GM18861 (cell line): Measurements from ENCODE around the gene SLC25A19.
"Not testable (repeated sequence)": the region's sequence is repeated elsewhere in the genome, so short reads cannot be mapped to it uniquely, and the experiment has no call there.

Experiments used
- ATAC-seq: cut with Tn5 transposase; IDR thresholded peaks from one replicate; pipeline ENCODE4 v1.9.1; 2021; ENCODE audit not compliant: unreplicated experiment

SLC25A19 gene

DNA sequence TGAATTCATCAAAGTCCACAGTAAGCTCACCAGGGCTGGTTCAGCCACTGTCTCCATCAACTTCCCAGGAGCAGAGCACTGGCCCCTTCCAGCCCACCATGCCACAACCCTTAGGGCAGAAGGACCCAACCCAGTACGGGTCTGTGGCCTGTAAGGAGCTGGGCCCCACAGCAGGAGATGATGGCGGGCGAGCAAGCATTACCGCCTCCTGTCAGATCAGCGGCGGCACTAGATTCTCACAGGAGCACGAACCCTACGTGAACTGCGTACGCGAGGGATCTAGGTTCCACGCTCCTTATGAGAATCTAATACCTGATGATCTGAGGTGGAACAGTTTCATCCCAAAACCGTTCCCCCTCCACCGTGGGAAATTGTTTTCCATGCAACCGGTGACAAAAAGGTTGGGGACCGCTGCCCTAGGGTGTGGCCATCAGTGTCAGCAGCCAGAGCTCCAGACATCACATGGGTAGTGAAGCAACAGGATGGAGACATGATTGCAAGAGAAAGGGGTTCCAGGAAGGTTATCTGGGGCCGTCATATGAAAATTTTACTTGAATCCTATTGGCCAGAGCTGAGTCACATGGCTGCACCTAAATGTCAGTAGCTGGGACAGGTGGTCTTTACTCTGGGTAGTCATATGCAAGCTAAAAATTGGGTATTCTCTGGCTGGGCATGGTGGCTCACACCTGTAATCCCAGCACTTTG is 12.4 kb upstream of the SLC25A19 start:
- ATAC-seq = no peak

DNA sequence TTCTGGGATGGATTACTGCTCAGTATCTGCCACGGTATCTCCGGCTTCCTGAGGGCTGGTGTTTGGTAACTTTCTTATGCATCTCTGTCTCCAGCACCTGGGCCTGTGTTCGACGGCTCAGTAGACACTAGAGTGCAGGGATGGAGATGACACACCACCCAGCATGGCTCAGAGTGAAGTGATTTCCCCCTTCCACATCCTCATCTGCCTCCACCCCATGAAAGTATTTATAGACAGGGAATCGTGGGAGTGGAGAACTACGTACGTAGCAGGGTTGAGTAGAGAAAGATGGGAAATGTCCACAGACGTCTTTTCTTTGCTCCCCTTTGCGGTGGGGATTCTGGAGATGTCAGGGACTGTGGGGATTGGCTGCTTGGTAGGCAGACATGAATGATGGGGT is 11.8 kb upstream of the SLC25A19 start:
- ATAC-seq = no peak

DNA sequence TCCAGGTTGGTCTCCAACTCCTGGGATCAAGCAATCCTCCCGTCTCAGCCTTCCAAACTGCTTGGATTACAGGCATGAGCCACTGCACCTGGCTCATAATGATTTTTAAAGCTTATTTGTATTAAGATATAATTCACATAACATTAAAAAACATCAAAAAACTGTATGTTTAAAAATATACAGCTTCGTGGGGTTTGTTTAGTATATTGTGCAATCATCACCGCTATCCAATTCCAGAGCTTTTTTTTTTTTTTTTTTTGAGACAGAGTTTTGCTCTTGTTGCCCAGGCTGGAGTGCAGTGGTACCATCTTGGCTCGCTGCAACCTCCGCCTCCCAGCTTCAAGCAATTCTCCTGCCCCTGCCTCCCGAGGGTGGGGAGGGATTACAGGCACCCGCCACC is 11.0 kb upstream of the SLC25A19 start:
- no peak for ATAC-seq

DNA sequence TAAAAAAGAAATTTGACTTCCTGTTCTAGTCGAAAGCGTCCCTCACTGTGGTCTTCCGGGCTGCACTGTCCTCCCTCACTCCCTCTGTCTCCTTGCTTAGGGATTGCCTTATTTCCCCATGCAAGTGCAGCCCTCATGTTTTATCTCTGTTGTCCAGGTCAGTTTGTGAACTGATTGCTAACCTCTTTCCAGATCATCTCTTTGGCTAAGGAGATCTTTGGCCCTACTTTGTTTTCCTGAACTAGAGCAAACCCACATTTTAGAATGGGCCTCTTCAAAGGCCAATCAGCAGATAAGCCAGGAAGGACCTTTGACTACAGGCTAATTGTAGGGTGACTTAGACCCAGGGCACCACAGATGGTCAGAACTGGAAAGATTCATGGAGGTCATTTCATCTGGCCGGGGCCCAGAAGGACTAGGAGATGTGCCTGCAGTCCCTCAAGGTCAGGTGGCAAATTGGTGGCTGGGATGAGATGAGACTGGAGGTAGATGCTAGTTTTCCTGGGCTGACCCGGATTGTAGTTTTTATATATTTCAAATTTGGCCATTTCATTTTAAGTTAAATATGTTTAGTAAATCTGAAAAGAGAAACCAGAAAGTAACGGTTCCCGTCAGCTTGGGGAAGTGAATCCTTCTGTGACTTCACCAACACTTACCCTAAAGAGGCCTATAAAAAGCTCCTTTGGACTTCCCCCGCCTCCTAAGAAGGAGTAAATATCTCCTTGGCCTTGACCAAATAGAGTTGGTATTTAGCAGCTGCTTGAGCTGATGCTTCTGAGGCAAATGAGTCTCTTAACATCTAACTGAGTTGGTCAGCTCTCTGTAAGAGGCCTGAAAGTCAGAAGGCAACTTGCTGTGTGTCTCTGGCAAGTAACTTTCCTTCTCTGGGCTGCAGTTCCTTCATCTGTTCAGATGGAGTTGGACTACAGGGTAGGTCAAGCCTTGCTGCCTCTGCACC is 6.2 kb upstream of the SLC25A19 start:
- ATAC-seq = peak; percentile 65

DNA sequence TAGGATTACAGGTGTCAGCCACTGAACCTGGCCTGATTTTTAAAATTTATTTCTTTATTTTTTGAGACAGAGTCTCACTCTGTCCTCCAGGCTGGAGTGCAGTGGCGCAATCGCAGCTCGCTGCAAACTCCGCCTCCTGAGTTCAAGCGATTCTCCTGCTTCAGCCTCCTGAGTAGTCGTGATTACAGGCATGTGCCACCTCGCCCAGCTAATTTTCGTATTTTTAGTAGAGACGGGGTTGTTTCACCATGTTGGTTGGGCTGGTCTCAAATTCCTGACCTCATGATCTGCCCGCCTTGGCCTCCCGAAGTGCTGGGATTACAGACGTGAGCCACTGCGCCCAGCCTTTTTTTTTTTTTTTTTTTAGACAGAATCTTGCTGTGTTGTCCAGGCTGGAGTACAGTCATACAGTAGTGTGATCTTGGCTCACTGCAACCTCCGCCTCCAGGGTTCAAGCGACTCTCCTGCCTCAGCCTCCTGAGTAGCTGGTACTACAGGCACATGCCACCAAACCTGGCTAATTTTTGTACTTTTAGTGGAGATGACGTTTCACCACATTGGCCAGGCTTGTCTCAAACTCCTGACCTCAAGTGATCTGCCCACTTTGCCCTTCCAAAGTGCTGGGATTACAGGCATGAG is 3.7 kb upstream of the SLC25A19 start:
- not testable (repeated sequence) for ATAC-seq

DNA sequence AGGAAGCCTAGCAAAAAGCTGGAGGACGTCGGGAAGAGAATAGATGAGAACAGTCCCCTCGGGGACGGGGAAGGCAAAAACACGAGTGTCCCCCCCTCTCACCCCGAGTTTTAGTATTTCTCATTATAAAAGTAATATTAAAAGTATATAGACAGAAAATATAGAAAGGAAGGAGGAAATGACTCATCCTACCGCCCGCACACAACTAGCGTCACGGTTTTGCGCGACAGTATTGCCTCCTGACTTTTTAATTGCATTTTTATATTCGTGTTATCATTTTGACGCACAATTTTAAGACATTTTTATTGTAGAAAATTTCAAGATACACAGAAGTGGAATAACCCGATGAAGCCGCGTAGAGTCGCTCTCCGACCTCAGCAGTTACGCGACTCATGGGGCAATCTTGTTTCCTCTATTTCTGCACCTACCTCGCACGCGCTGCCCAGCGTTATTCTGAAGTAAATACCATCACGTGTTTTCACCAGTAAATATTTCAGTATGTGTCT is 652 bp upstream of the SLC25A19 start:
- ATAC-seq = no peak

DNA sequence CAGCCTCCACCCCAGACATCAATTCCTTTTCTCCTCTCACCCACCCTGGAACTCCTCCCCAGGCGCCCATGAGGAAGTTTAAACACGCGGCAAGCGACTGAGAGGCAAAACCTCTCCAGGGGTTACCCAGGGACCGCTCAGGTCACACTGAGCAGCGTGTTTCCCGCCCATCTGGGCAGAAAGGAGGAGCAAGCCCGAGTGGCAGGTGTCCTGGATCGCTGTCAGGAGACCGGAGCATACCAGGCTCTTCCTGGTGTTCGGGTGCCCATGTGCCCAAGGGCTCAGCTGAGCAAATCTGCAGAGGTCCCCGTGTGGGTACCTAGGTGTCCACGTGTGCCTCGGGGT is 491 bp downstream of the SLC25A19 start:
- ATAC-seq = no peak

DNA sequence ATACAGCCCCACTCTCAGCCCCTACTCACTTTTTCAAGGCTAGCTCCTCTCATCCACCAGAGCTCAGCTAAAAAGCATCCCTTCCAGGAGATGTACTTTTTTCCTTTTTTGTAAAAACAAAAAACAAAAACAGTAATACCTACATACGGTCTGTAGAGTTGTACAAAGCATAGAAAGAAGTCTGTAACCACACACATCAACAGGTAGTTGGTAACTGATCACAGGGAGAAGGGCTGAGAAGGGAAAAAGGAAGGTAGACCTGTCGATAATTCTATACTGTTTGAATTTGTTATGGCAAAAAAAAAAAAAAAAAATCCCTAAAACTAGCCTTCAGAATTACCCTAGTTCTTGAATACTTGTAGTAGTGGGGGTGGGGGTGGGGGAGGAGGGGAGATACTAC is 874 bp downstream of the SLC25A19 start:
- no peak for ATAC-seq

DNA sequence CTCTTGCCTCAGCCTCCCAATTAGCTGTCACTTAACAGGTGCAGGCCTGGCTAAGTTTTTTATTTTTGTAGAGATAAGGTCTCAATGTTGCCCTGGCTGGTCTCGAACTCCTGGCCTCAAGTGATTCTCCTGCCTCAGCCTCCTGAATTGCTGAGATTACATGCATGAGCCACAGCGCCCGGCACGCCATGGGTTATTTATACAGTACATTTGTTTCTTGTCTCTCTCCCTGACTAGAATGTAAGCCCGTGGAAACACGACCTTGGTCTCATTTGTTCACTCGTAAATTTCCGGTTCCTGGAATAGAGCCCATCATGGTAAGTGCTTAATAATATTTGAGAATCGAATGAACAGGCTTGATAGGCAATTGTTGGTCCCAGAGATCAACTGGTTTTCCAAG is 2.0 kb downstream of the SLC25A19 start:
- ATAC-seq = no peak

DNA sequence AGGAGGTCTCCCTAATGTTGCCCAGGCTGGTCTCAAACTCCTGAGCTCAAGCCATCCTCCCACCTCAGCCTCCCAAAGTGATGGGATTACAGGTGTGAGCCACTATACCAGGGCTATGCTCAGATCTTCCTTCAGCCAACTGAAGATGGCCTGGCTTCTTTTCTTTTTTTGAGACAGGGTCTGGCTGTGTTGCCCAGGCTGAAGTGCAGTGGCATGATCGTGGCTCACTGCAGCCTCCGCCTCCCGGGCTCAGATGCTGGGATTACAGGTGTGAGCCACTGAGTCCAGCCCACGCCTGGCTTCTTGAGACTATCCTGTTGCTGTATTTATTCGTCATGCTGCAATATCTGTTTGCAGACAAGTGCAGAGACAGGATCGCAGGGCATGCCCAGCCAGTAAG is 4.1 kb downstream of the SLC25A19 start:
- no peak for ATAC-seq

DNA sequence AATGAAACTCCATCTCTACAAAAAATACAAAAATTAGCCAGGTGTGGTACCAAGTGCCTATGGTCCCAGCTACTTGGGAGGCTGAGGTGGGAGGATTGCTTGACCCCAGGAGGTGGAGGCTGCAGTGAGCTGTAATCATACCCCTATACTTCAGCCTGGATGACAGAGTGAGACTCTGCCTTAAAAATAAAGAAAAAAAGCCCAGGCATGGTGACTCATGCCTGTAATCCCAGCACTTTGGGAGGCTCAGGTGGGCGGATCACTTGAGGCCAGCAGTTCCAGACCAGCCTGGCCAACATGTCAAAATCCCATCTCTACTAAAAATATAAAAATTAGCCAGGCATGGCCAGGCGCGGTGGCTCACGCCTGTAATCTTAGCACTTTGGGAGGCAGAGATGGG is 9.0 kb downstream of the SLC25A19 start:
- not testable (repeated sequence) for ATAC-seq

DNA sequence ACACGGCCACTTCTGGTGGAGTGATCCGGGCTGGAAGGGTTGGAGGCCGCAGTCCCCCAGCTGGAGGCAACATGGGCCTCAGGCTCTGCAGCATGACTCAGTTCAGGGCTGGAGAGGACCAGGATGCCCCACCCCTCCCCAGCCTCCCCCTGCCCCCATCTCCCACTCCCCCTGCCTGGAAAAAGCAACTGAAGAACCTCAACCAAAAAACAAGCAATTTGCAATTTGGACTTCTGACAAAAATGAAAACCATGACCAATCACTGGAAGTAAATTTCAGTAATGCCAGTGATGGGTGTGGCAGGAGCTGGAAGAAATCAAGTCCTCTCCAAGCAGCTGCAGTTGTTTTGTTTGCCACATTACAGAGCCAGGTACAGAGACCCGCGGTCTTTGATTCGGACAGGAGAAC is 11.6 kb downstream of the SLC25A19 start:
- ATAC-seq = no peak

DNA sequence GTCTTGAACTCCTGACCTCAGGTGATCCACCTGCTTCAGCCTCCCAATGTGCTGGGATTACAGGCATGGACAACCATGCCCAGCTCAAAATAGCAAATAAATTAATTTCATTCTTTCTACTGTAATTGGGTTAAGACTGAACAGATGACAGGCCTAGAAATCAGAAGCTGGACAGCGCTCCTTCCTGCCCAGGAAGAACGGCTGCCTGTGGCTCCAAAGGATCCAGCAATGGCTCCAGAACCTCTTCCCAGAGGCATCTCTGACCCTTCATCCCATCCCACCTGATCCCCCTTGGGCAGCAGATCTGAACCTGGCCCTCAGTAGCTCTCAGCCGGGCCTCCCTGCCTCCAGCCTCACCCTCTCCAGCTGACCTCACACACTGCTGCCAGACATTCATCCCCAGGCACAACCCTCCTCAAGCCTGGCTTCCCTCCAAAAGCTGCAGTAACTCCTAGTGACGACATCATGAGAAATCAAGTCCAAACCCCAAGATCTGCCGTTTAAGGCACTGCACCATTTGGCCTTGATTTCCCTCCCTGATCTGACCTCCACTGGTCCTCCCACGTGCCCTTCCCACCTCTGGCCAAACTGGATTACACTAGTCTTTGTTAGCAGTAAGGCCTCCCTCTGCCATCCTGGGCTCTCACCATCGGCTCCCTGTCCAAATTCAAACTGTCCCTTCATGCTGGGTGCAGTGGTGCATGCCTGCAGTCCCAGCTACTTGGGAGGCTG is 15.1 kb downstream of the SLC25A19 start:
- ATAC-seq = no peak

DNA sequence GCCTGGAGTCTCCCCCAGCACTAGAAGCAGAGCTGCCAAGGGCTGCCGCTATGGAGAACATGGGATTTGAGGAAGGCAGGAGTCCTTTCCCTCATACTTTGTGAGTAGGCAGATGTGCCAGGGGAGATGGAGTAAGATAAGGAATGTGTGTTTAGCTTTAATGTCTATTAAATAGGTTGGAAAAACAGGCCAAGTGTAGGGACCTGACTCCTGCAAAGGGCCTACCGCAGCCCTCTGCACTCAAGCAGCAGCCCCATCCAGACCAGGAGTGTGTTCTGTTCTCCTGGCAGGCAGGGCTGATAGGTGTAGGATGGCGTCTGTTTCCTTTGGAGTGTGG is 16.4 kb downstream of the SLC25A19 start:
- no peak for ATAC-seq

DNA sequence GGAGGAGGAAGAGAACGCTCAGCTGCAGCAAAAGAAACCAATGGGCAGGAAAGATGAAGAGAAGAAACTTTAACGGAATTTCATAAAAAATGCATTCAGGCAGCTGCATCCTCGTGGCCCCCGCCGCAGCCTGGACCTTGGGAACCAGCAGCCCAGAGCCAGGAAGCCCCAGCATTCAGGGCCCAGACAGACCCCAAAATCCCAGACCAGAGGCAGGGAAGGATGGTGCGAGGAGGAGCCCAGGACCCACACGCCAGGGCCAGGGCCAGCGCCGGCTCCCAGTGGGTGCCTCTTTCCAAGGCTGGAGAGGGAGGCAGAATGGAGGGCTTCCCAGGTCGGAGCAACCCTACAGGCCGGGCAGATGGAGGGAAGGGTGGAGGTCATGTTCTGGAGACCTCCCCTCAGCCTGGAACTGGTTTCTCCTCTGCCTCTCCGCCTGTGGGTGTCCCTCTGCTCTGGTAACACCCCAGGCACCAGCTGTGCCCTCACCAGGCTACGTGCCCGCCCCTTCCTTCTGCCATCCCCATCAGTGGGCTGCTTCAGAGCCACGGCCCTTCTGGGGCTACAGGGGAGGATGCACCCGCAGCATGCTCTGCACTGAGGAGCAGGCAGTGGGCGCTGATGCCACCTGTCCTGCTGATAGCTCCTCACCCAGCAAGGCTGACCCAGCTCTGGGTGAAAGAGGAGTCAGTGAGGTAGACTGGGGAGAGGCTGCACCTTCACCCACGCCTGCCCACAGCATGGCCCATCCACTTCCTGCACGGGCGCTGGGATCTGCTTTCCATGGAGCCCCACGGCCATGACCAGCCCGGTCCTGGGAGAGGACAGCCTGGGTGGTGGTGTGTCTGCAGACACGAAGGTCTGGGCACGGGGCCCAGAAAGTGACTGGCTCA is 17.0 kb downstream of the SLC25A19 start:
- ATAC-seq = no peak

DNA sequence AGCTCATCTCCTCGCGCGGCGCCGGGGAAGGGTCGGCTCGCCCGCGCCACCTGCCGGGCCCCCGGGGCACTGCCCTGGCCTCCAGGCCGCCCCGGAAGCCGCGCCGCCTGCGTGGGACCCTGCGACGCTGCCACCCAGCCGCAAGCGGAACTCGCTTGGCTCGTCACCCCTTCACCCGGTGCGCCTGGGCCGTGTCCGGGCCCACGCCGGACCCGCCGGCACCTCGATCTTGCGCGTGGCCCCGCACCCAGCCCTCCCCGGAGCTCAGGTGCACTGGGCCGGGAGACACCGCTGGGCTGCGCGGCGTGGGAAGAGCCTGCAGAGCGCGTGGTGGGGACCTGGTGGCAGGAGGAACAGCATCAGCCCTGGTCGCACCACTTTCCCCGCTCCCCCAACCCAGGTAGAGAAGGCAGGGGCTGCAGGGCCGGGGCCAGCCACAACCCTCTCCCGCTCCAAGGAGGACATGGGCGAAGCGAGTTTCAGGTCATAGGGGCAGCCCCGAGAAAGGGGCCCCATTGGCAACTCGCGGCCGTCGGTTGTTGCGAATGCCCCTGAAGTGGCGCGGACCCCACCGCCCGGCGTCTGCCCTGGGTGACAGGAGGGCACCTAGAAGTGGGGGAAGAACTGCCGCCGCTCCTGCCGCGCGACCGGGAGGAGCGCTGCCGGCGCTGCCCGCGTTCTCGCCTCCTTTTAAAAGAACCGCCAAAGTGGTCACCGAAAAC is 17.8 kb downstream of the SLC25A19 start:
- ATAC-seq = peak; percentile 56

DNA sequence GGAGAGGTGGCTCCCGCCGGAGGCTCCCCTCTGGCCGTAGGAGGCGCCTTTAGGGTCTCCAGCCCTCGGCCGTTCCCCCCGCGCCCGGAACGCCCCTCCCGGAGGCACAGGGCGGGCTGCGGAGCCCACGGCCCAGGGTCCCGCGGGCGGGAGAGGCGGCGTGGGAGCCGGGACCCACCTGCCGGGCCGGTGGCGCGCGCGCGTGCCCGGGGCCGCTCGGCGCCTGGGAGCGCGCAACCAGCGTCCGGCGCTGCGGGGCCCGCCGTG is 18.3 kb downstream of the SLC25A19 start, which contains the start of gene MIF4GD:
Gene MIF4GD, minus strand, starts transcription at position 266 of the 267 bp plus-strand sequence. CDS start 1,036 bp downstream, outside the sequence.
- ATAC-seq = peak; percentile 16

DNA sequence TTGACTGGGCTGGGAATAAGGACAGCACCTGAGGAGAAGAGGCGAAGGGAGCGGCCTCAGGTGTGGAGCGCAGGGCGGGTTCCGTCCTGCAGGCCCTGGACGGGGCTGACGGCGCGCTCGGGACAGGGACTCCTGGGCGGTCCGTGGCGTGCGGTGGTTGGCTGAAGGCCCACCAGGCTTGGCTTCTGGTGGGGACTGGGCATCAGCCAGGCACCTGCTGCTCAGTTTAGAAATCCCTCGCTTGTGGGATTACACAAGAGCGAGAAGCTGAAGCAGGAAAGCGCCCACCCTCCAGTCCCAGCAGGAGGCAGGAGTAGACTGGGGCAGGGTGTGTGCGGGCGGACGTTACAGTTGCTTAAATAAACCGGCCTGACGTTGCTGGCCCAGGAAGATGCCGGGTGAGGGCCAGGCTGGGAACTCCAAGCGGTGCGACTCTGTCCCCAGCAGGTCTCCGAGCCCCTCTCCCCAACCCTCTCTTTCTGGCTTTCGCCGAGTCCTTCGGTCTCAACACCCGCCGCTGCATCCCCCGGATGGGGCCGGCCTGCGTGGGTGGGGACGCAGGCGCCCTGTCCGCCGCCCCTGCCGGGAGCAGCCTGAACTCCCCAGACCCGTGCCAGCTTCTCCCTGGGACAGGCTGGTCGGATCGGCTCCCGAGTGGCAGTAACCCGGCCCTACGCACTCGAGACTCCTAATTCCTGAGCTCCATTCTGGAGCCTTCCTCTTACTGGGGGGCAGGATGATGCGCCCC is 18.8 kb downstream of the SLC25A19 start:
- ATAC-seq = peak; percentile 19

DNA sequence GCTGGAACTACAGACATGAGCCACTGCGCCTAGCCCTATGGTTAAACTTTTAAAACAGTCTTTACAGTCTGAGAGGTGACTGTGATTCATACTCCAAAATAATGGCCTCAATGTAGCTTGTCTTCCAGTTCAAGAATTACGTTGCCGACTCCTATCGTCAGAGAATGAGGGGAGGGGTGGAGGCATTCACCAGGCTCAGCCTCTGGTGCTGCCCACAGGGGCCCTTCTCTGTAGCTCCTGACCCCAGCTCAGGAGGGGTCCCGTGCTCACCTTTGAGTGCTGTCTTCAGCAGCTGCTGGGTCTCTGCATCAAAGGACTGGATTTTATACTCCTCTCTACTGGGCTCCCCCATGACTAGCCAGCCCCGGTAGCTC is 19.4 kb downstream of the SLC25A19 start:
- ATAC-seq = no peak
